ENCODE results near the gene LBHD2.
"Not testable (repeated sequence)": the region's sequence is repeated elsewhere in the genome, so short reads cannot be mapped to it uniquely, and the experiment has no call there.

LBHD2 gene

GRCh38 chr14:103119527-103119926, 35.5 kb downstream of the LBHD2 start:
- not testable (repeated sequence) for DNase-seq (ENCODE audit: low read depth)

GRCh38 chr14:103121121-103121845, 37.3 kb downstream of the LBHD2 start:
- DNase-seq (ENCODE audit: low read depth), result no peak

- peak; percentile 74 for DNase-seq (ENCODE audit: low read depth)
Measured at GRCh38 chr14:103121846-103122584, 38.0 kb downstream of the LBHD2 start.

- DNase-seq (ENCODE audit: low read depth), result no peak
Measured at GRCh38 chr14:103122585-103122946, 38.6 kb downstream of the LBHD2 start.

GRCh38 chr14:103122947-103123633, 39.1 kb downstream of the LBHD2 start, which contains the start of gene TNFAIP2:
TSS of gene TNFAIP2 (plus strand) at chr14:103123461. CDS start at chr14:103126458, 2,997 bp downstream.
- peak; percentile 58 for DNase-seq (ENCODE audit: low read depth)

GRCh38 chr14:103123634-103124500, 39.9 kb downstream of the LBHD2 start:
- peak; percentile 75 for DNase-seq (ENCODE audit: low read depth)

- DNase-seq (ENCODE audit: low read depth), result no peak
Measured at GRCh38 chr14:103124501-103125001, 40.5 kb downstream of the LBHD2 start.

- no peak for DNase-seq (ENCODE audit: low read depth)
Measured at GRCh38 chr14:103125098-103126070, 41.4 kb downstream of the LBHD2 start.

- DNase-seq (ENCODE audit: low read depth), result no peak
Measured at GRCh38 chr14:103126088-103126872, 42.3 kb downstream of the LBHD2 start.

GRCh38 chr14:103126873-103127304, 42.9 kb downstream of the LBHD2 start:
- DNase-seq (ENCODE audit: low read depth), result no peak

- DNase-seq (ENCODE audit: low read depth), result no peak
Measured at GRCh38 chr14:103127356-103127755, 43.3 kb downstream of the LBHD2 start.

- DNase-seq (ENCODE audit: low read depth), result no peak
Measured at GRCh38 chr14:103127861-103128598, 44.0 kb downstream of the LBHD2 start.

GRCh38 chr14:103128631-103129300, 44.8 kb downstream of the LBHD2 start:
- DNase-seq (ENCODE audit: low read depth), result peak; percentile 42

GRCh38 chr14:103129301-103130016, 45.4 kb downstream of the LBHD2 start:
- DNase-seq (ENCODE audit: low read depth), result peak; percentile 40

GRCh38 chr14:103130017-103130764, 46.2 kb downstream of the LBHD2 start:
- no peak for DNase-seq (ENCODE audit: low read depth)

- peak; percentile 55 for DNase-seq (ENCODE audit: low read depth)
Measured at GRCh38 chr14:103130965-103131364, 47.0 kb downstream of the LBHD2 start.

- DNase-seq (ENCODE audit: low read depth), result no peak
Measured at GRCh38 chr14:103131580-103131979, 47.6 kb downstream of the LBHD2 start.

Measured in ELR (cell line).